GM10248 (cell line): Measurements from ENCODE around the gene RABGEF1.
"Not testable (repeated sequence)": the region's sequence is repeated elsewhere in the genome, so short reads cannot be mapped to it uniquely, and the experiment has no call there.

Source experiments
- CTCF ChIA-PET: fragments of 300-600 bp; sonication (Branson Sonifier 250); formaldehyde crosslinking; extraction: SDS; loops from one replicate; lab custom pipeline; 2021; ENCODE audit warnings: antibody characterized with exemption; lab: Yijun Ruan, JAX
- POLR2A ChIA-PET: fragments of 350-650 bp; sonication (Branson Sonifier 250); formaldehyde crosslinking; extraction: SDS; loops from one replicate; lab custom pipeline; 2020; ENCODE audit warnings: antibody characterized with exemption; lab: Yijun Ruan, JAX
- DNase-seq: peaks from one replicate; pipeline ENCODE4 v3.0.0; 2012; ENCODE audit errors: extremely low spot score
- TF ChIP-seq, protein P1 (sequence below): IDR thresholded peaks from 2 replicates; pipeline ENCODE4 v1.5.1; 2012; ENCODE audit warnings: mild to moderate bottlenecking, low read depth; ENCODE audit errors: extremely low read depth, missing control alignments, control extremely low read depth

Gene RABGEF1

DNA sequence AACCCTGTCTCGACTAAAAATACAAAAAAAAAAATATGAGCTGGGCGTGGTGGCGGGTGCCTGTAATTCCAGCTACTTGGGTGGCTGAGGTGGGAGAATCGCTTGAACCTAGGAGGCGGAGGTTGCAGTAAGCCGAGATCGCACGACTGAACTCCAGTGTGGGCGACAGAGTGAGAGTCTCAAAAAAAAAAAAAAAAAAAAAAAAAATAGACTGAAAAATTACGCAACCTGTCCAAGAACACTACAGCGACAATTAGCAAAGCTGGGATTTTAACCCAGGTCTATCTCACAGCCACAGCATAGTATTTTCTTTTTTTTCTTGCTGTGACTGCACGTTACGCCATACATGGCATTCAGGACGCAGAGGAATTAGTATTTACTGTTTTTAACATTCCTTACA lies 1.1 kb upstream of the RABGEF1 start:
- TF ChIP-seq, protein P1, sequence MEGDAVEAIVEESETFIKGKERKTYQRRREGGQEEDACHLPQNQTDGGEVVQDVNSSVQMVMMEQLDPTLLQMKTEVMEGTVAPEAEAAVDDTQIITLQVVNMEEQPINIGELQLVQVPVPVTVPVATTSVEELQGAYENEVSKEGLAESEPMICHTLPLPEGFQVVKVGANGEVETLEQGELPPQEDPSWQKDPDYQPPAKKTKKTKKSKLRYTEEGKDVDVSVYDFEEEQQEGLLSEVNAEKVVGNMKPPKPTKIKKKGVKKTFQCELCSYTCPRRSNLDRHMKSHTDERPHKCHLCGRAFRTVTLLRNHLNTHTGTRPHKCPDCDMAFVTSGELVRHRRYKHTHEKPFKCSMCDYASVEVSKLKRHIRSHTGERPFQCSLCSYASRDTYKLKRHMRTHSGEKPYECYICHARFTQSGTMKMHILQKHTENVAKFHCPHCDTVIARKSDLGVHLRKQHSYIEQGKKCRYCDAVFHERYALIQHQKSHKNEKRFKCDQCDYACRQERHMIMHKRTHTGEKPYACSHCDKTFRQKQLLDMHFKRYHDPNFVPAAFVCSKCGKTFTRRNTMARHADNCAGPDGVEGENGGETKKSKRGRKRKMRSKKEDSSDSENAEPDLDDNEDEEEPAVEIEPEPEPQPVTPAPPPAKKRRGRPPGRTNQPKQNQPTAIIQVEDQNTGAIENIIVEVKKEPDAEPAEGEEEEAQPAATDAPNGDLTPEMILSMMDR = no peak
- DNase-seq = no peak
- POLR2A ChIA-PET = interaction anchor here (1.4 to 2.1 kb wide), 2 partner anchors 15 to 57 kb away, joined by 6 to 16 read pairs; no protein-coding TSS in a partner anchor
- CTCF ChIA-PET = interaction anchor here (1.3 to 1.6 kb wide), 2 partner anchors 37 to 257 kb away, joined by 3 read pairs; partner anchors contain the start of gene TYW1

DNA sequence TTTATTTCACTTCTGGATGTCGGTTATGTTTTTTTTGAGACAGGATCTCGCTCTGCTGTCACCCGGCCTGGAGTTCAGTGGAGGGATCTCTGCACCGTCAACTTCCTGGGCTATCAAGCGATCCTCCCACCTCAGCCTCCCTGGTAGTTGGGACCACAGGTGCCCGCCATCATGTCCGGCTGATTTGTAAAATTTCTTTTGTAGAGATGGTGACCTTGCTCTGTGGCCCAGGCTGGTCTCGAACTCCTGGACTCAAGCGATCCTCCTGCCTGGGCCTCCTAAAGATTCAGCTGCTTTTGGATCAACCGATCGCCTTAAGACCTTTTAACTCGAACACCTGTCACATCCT lies 606 bp upstream of the RABGEF1 start:
- POLR2A ChIA-PET = interaction anchor here (0.7 to 2.1 kb wide), 5 partner anchors 15 to 86 kb away, joined by 3 to 16 read pairs (median 6); no protein-coding TSS in a partner anchor

DNA sequence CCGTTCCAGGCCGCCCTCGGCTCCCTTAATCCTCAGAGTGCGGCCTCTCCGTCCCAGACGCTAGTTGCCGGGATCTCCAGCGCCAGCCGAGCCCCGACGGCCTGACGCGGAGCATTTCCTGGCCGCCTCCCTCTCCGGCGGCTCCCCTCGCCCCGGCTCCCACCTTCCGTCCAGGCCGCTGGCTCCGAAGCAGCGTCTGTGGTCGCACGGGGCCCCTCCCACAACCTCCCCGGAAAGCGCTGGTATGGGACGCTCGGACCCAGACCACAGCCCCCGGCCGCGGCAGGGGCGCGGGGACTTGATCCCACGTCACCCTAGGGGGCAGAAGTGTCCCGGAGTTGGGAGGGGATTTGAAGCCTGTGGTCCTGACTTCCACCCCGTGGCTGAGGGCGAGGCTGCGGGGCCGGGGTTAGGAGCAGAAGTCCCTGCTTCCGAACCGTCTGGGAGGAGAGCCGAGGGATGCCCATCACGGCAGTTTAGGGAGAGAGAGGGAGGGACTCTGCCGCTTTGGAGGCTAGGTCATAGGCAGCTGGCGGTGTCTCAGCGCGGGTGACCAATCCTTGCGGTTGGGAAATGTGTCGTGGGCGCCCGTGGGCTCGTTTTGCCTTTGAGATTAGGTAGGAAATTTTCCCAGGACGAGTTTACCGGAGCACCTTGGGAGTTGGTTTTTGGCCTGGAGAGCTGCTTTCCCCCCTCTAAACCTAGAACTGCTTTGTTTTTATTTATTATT lies 612 bp downstream of the RABGEF1 start:
- ChIA-PET CTCF (interaction anchor here (0.9 to 1.9 kb wide), 4 partner anchors 13 to 19 kb away, joined by 3 to 6 read pairs (median 3); no protein-coding TSS in a partner anchor), POLR2A (interaction anchor here (0.9 to 2.1 kb wide), 4 partner anchors 14 to 103 kb away, joined by 3 to 16 read pairs (median 6); no protein-coding TSS in a partner anchor)
- TF ChIP-seq, protein P1 = peak; percentile 42
- peak; percentile 59 for DNase-seq

More for the DNA sequence above, 606 bp upstream of the RABGEF1 start:
- TF ChIP-seq, protein P1 = no peak
- CTCF ChIA-PET = interaction anchor here (1.0 to 1.6 kb wide), 3 partner anchors 13 to 256 kb away, joined by 3 read pairs; partner anchors contain the start of gene TYW1
- DNase-seq = no peak

DNA sequence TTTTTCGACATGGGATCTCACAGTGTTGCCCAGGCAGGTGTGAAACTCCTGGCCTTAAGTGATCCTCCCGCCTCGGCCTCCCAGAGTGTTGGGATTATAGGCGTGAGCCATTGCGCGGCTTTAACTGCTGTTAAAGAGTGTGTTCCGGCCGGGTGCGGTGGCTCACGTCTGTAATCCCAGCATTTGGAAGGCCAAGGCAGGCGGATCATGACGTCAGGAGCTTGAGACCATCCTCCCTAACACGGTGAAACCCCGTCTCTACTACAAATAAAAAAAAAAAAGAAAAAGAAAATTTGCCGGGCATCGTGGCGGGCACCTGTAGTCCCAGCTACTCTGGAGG lies 1.1 kb downstream of the RABGEF1 start:
- TF ChIP-seq, protein P1 = no peak
- no peak for DNase-seq
- POLR2A ChIA-PET = interaction anchor here (0.7 kb wide), 1 partner anchor 84 kb away, joined by 3 read pairs; no protein-coding TSS in a partner anchor
- CTCF ChIA-PET = interaction anchor here (1.8 to 1.9 kb wide), 2 partner anchors 13 to 15 kb away, joined by 6 to 8 read pairs; no protein-coding TSS in a partner anchor

DNA sequence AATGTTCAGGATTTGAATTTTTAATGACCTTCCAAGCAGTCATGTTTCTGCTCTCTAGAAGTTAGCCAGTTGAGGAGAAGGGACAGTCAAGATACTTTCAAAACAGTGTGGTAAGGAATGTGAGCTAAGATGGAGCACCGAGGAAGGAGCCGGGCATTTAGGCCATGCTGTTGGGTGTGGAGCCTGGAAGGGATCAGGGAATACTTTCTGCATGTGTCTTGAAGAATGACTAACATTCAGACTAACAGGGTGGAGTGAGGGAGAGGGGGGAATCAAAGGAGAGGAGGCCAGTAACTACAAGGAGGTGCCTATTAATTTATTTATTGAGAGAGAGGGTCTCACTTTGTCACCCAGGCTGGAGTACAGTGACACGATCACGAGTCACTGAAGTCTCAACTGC lies 1.8 kb downstream of the RABGEF1 start:
- POLR2A ChIA-PET = interaction anchor here (0.7 to 0.9 kb wide), 3 partner anchors 9 to 85 kb away, joined by 3 to 8 read pairs (median 3); no protein-coding TSS in a partner anchor
- CTCF ChIA-PET = interaction anchor here (1.0 to 1.8 kb wide), 3 partner anchors 14 to 31 kb away, joined by 4 to 8 read pairs (median 5); no protein-coding TSS in a partner anchor
- not testable (repeated sequence) for DNase-seq

DNA sequence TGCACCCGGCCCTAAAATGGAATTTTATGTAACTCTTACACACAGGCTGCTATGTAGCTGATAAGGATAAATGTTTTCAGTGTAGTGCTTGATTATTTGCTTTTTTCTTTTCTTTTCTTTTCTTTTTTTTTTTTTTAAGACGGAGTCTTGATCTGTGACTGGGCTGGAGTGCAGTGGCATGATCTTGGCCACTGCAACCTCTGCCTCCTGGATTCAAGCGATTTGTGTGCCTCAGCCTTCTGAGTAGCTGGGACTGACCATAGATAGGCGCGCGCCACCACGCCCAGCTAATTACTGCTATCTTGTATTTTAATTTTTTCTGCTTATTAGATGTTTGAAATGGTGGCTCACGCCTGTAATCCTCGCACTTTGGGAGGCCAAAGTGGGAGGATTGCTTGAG lies 3.4 kb downstream of the RABGEF1 start:
- DNase-seq = no peak
- TF ChIP-seq, protein P1 = no peak
- POLR2A ChIA-PET = no interaction called here
- CTCF ChIA-PET = interaction anchor here (1.1 kb wide), 1 partner anchor 22 kb away, joined by 3 read pairs; no protein-coding TSS in a partner anchor
